Adipose tissue (tissue), 3 donors: ENCODE measurements around the gene HAGH. TPM values are rescaled to one million over a fixed set of nuclear protein-coding genes. Genes with fewer than 3 reads are reported as not detected.

Experiments
- H3K27ac ChIP-seq: one replicate; pipeline ENCODE4 v1.5.1; 2013; ENCODE audit warnings: low read depth, low read length
- WGBS, 3 donors: extraction: QIAGEN DNeasy Blood & Tissue Kit; methylation state at CpG; one replicate each; pipeline ENCODE4 v1.1.7; 2013; 5-methylcytosine and 5-hydroxymethylcytosine counted together
- polyA plus RNA-seq, 3 donors: library from polyadenylated mRNA; stranded (reverse); fragments of 200-250 nt; gene quantifications; one replicate each; pipeline ENCODE4 v1.2.3, GENCODE V29; 2013
- donor health status: healthy with polysubstance abuse.
- donor health status: Bipolar disorder and iron deficiency.
- donor health status: healthy.

The HAGH gene
- polyA plus RNA-seq, 3 donors = 63.9 to 121 (median 71.3) TPM

- WGBS, 3 donors = 64 to 77% (median 74%) methylated on average over 9 of the region's 9 CpGs
- no peak overlapping the region for H3K27ac ChIP-seq
Observed at GRCh38 chr16:1839554-1839953, 12.9 kb upstream of the HAGH start.

DNA sequence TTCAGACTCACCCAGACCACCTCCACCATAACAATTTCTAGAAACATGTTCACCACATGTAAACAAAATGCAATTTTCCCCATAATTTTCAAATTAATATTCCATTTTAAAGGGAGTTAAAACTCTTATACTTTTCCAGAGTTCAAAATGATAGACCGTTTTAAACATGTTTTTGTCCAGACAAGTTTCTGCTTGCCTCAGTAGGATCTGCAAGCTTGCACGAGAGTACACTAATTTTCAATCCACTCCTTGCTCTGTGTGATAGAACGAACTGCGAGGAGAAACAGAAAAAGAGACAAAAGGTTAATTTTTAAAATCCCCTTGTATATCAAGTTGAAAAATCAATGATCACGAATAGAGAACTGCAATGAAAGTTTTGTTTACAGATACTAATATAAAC lies 7.5 kb upstream of the HAGH start:
- WGBS, 3 donors = 69 to 87% (median 87%) methylated on average over 5 of the region's 5 CpGs
- H3K27ac ChIP-seq = no peak overlapping the region

DNA sequence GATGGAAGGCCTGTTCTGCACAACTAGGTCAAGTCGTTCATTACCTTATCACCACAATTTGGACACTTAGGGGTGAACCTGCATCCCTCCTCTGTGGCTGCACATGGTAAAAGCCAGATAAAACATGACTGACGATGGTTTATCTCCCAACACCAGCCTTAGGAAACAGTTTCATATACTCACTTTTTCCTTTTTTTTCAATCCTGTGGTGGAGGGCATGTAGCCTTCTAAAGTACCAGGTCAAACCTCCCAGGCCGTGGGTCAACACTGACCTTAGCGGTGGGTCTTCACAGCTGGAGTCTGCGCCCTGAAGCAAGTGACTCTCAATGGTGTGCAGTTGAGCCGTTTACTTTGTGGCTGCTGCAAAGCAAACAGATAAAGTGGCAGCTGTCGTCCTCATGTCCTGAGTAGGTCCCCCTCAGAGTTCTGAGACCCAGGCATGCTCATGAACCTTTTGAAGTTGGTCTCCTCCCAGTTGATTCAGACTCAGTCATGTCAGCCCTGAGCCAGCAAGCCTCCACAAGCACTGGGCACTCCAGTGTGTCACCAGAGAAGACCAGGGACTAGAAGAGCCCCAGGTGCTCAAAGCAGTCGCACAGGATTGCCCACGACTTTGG lies 6.3 kb upstream of the HAGH start:
- H3K27ac ChIP-seq = no peak overlapping the region
- 69 to 86% (median 76%) methylated on average over 9 of the region's 9 CpGs for WGBS, 3 donors

DNA sequence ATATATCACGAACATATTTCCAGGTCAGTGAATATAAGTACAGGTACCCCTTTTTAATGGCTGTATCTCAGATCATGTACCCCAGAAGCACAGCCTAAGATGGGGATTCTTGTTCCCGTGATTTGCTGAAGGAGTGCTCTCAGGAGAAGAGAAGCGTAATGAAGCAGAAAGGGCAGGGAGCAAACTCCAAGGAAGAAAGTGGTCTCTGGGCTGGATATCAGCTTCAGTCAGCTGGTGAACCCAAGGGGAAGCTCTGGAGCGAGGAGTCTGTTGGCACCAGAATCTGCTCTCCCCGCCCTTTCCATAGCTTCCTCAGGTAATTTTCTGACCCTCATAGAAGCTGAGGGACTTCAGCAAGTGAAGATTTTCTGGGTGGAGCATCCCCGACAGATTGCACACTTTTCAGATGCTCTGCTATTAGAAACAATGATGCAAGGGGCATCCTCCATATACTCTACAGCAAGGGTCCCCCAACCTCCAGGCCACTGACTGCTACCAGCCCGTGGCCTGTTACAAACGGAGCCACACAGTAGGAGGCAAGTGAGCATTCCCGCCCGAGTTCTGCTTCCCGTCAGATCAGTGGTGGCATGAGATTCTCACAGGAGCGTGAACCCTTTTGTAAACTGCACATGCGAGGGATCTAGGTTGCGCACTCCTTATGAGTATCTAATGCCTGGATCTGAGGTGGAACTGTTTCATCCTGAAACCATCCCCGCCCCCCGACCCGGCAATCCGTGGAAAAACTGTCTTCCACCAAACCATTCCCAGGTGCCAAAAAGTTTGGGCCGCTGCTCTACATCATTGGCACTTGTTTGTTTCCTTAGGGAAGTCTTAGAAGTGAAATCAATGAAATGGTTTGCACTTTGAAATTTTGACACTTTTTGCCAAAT lies 4.8 kb upstream of the HAGH start:
- H3K27ac ChIP-seq = no peak overlapping the region
- WGBS, 3 donors = 80 to 86% (median 83%) methylated on average over 19 of the region's 19 CpGs

DNA sequence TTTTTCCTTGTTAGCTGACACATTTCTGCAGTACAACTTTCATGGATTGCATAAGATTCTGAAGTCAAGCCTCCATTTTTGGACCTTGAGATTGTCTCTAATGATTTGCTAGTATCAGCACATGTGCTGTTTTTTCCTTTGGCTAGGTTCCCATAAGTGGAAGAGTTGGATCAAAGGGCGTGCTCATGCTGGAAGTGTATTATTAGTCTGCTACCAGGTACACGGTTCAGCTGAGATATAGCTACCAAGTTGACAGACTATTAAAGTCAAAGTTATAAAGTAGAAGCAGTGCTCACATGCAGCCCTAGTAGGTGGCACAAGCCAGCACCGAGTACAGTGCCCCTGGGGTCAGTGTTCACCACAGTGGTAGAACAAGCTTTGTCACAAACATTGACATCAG lies 3.6 kb upstream of the HAGH start:
- 23 to 59% (median 56%) methylated on average over 3 of the region's 3 CpGs for WGBS, 3 donors
- H3K27ac ChIP-seq = no peak overlapping the region

DNA sequence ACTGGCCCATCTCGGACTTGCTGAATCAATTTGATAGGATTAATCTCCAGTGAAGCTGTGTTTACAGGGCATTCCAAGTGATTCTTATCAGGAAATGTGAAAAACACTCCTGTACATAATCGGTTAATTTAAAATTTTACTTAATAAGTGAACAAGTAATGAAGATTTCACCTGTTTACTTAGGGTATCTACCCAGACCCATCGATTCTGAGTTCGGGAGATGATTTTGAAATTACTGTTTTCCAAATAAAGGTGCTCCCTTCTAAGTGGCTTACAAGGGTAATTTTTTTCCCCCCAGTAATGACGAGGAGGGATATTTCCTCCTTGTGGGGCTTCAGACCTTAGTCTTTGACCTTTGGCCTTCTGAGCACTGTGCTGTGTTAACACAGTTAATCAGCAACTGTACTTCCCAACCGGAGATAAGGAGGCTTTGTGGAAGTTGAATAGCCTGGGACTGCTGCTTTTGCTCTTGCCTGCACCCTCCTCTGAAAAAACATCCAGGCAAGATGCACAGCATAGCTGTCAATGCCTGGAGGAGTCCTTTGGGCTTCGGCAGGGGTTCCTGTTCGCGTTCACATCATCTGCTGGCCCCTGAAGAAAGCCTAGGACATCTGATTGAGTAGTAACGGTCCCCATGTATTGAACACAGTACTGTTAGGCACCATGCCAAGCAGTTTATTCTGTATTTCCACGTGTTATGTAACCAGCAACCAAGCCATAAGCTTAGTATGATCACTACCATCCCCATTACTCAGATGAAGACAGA lies 2.2 kb upstream of the HAGH start:
- H3K27ac ChIP-seq = no peak overlapping the region
- 25 to 77% (median 72%) methylated on average over 11 of the region's 11 CpGs for WGBS, 3 donors

GRCh38 chr16:1825864-1826690 lies 548 bp downstream of the HAGH start:
- 1% methylated on average over 51 to 96 of the region's 96 CpGs for WGBS, 3 donors
- no peak overlapping the region for H3K27ac ChIP-seq

DNA sequence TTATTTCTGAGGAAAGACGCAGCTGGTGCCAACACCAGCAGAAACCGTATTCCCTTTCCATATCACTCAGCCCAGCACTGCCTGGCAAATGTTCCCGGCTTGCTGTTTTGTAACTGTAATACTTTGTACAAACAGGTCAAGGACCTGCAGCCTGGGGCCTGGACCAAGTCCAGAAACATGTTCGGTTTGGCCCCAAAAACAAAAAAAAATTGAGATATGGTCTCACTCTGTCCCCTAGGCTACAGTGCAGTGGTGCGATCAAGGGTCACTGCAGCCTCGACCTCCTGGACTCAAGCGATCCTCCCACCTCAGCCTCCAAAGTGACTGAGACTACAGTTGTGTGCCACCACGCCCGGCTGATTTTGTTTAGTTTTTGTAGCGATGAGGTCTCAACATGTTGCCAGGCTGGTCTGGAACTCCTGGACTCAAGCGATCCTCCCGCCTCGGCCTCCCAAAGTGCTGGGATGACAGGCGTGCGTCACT lies 1.2 kb downstream of the HAGH start:
- WGBS, 3 donors = 36 to 70% (median 63%) methylated on average over 15 of the region's 15 CpGs
- H3K27ac ChIP-seq = no peak overlapping the region

DNA sequence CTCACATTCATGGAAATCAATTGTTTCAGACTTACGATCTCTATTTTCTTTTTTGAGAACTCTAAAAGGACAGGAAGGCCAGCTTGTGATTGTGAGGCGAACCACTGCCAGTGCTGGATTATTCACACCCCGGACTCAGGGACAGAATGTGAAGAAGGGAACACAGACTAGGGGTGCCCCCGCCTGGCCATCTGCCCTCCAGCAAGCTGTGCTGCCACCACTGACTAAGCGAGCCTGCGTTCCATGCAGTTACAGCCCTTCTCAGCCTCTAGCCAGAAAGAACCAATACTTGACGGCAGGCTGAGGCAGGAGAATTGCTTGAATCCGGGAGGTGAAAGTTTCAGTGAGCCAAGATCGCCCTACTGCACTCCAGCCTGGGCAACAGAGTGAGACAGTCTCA lies 2.8 kb downstream of the HAGH start:
- H3K27ac ChIP-seq = no peak overlapping the region
- WGBS, 3 donors = 43 to 76% (median 75%) methylated on average over 9 of the region's 9 CpGs

DNA sequence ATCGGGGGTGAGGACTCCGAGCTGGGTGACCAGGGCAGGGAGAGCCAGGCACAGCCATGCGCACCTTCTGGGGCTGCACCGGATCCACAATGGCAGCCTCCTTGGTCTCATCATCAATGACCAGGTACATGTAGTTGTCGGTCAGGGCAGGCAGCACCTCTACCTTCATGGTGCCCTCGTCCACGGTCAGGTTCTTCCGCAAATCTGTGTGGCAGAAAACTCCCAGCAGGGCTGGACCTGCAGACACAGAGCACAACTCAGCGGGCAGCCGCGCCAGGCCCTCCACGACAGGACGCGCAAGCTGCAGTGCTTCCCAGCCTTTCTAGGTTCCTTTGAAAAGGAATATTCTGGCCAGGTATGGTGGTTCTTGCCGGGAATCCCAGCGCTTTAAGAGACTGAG lies 3.8 kb downstream of the HAGH start:
- no peak overlapping the region for H3K27ac ChIP-seq
- 90 to 94% (median 92%) methylated on average over 16 of the region's 16 CpGs for WGBS, 3 donors

DNA sequence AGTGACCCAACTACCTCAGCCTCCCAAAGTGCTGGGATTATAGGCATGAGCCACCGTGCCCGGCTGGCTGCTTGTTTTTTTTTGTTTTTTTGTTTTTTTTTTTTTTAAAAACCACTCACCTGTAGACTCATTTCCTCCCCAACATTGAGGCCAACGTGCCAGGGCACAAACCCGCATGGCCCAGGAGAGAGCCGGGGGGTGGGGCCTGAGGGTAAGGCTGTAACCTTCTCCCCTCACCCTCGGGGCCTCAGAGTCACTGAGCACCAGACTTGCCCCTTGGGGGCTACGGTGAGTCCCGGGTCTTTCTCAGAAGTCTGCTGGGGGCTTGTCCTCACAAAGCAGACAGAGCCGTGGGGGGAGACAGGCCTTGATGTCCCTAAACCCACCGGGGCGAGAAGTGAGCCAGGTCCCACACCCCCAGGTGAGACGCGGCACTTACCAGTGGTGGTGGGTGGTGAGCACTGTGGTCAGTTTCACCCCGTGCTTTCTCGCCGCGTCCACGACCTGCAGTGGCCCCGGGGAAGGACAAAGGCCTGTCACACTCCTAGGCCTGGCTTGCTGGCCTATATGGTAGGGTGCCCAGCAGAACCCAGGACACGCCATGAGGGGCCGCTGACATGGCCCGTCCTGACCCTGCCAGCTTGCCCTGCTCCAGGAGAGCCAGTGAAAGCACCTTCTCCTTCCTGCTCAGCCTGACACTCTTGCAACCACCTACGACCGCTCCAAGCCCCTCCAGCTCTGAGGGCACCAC lies 4.6 kb downstream of the HAGH start:
- 92 to 96% (median 94%) methylated on average over 24 of the region's 24 CpGs for WGBS, 3 donors
- no peak overlapping the region for H3K27ac ChIP-seq

DNA sequence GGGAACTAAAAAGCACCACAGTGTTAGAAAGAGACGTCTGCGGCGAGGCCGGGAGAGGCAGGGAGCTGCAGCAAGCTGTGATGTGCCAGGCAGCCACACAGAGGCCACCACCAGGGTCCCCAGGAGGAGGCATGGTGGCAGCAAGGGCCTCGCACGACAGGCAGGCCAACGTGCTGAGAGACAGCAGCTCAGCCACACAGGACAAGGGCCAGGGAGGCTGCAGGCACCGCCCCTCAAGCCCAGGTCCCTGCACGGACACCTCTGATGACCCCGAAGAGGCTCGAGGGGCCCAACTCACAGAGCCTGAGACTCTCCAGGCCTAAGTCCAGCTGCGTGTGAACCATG lies 5.7 kb downstream of the HAGH start:
- 89 to 94% (median 91%) methylated on average over 11 to 12 of the region's 12 CpGs for WGBS, 3 donors

GRCh38 chr16:1820096-1820945 lies 6.3 kb downstream of the HAGH start:
- no peak overlapping the region for H3K27ac ChIP-seq
- WGBS, 3 donors = 90 to 91% (median 91%) methylated on average over 25 of the region's 25 CpGs

More for the DNA sequence above, 5.7 kb downstream of the HAGH start:
- no peak overlapping the region for H3K27ac ChIP-seq

DNA sequence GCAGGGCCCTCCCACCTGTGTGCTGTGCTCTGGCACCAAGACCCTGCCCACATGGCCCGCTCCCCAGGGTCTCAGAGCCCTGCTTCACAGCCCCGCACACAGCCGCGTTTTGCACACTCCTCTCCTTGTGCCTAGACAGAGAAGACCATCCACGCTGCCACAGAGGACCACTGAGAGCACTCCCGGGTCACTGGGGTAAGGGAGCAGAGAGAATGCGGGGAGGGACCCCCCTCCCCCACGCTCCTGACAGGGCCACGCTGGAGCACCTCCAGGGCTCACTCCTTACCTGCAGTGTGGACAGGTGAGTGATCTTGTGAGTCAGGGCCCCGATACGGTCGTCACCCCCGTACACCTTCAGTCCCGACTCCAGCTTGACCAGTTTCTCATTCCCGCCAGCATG lies 7.0 kb downstream of the HAGH start:
- WGBS, 3 donors = 91 to 96% (median 93%) methylated on average over 15 of the region's 15 CpGs
- H3K27ac ChIP-seq = no peak overlapping the region

GRCh38 chr16:1818873-1819525 lies 7.6 kb downstream of the HAGH start:
- WGBS, 3 donors = 92 to 96% (median 95%) methylated on average over 35 of the region's 35 CpGs

DNA sequence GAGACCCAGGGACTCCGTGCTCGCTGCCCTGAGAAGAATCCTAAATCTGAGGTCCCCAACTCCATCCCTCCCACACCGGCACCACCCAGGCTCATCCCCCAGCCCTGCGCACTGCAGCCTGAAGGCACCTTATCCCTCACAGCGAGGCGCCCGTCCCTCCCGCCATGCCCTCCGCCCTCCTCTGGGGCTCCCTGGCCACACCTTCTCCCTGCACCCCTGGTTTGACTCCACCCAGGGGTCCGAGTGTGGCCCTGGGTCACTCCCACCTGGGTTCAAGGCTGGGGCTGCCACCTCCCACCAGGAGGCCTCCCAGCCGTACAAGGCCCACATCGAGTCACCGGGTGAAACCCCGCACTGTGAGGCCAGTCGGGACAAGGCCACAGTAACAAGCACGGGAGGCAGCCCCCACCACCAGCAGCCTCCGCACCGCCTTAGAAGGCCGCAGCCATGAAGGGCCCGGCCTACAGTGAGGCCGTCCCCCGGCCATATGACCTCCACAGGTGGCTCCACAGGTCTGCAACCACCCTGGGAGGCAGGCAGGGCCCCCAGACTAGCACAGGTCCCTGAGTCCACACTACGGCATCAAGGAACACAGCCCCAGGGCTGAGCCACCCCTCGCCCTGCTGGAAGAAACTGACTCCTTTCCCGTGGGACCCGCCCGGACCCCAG lies 8.3 kb downstream of the HAGH start:
- 93 to 97% (median 96%) methylated on average over 24 to 27 of the region's 27 CpGs for WGBS, 3 donors

More at GRCh38 chr16:1818873-1819525, 7.6 kb downstream of the HAGH start:
- no peak overlapping the region for H3K27ac ChIP-seq

More for the DNA sequence above, 8.3 kb downstream of the HAGH start:
- no peak overlapping the region for H3K27ac ChIP-seq
